ENCODE data around the gene SCNN1B.

Gene SCNN1B

GRCh38 chr16:23334950-23335349 is 32.8 kb downstream of the SCNN1B start:
- H3K79me2 ChIP-seq (ENCODE audit: insufficient read depth, low read length): no peaks in the 10 kb centered on the region
- H2AFZ ChIP-seq (ENCODE audit: low read depth, low read length, severe bottlenecking): no peak overlapping the region
- H3K9me2 ChIP-seq (replicated peaks; ENCODE audit: insufficient read depth, low read length): no peaks in the 10 kb centered on the region
- no peaks in the 10 kb centered on the region for H3K27me3 ChIP-seq (ENCODE audit: low read length)
- H3K4me2 ChIP-seq (ENCODE audit: low read depth, low read length, poor library complexity, severe bottlenecking): peak overlapping the region; percentile 73
- H4K20me1 ChIP-seq (ENCODE audit: low read depth, low read length): no peaks in the 10 kb centered on the region
- H3K9ac ChIP-seq (ENCODE audit: low read length): peak overlapping the region; percentile 51
- no peaks in the 10 kb centered on the region for H3K36me3 ChIP-seq (ENCODE audit: low read length)
- peaks cover 43% of the 10 kb centered on the region for H3F3A ChIP-seq (ENCODE audit: insufficient read depth)
- no peak for TF ChIP-seq EZH2phosphoT487 (conservative IDR thresholded peaks at IDR 0.05; ENCODE audit: low read length)
- no peak overlapping the region for H3K4me3 ChIP-seq (ENCODE audit: insufficient read depth, low read length, poor library complexity, severe bottlenecking)
- peak overlapping the region; percentile 98 for H3K27ac ChIP-seq (ENCODE audit: low read depth, low read length)
- no peaks in the 10 kb centered on the region for H3K9me3 ChIP-seq (ENCODE audit: insufficient read depth, low read length)

- H3K27me3 ChIP-seq (ENCODE audit: low read length): no peaks in the 10 kb centered on the region
- H3K79me2 ChIP-seq (ENCODE audit: insufficient read depth, low read length): no peaks in the 10 kb centered on the region
- peaks cover 43% of the 10 kb centered on the region for H3F3A ChIP-seq (ENCODE audit: insufficient read depth)
- peak overlapping the region; percentile 98 for H3K27ac ChIP-seq (ENCODE audit: low read depth, low read length)
- 0 out of 2 replicates have a peak, but pooled peaks cover 4% of the 10 kb centered on the region for H3K36me3 ChIP-seq (ENCODE audit: low read length)
- no peaks in the 10 kb centered on the region for H3K9me3 ChIP-seq (ENCODE audit: insufficient read depth, low read length)
- peak overlapping the region; percentile 73 for H3K4me2 ChIP-seq (ENCODE audit: low read depth, low read length, poor library complexity, severe bottlenecking)
- H3K9ac ChIP-seq (ENCODE audit: low read length): peak overlapping the region; percentile 51
- TF ChIP-seq CTCF (IDR thresholded peaks at IDR 0.05; ENCODE audit: insufficient read depth, low read length, poor library complexity, severe bottlenecking): no peak
- no peak for TF ChIP-seq EZH2phosphoT487 (conservative IDR thresholded peaks at IDR 0.05; ENCODE audit: low read length)
- no peaks in the 10 kb centered on the region for H4K20me1 ChIP-seq (ENCODE audit: low read depth, low read length)
- H2AFZ ChIP-seq (ENCODE audit: low read depth, low read length, severe bottlenecking): no peak overlapping the region
- no peaks in the 10 kb centered on the region for H3K9me2 ChIP-seq (replicated peaks; ENCODE audit: insufficient read depth, low read length)
- H3K4me3 ChIP-seq (ENCODE audit: insufficient read depth, low read length, poor library complexity, severe bottlenecking): no peak overlapping the region
Measured at GRCh38 chr16:23337836-23338550, 35.9 kb downstream of the SCNN1B start.

- no peak for TF ChIP-seq EZH2phosphoT487 (conservative IDR thresholded peaks at IDR 0.05; ENCODE audit: low read length)
- no peak for TF ChIP-seq CTCF (IDR thresholded peaks at IDR 0.05; ENCODE audit: insufficient read depth, low read length, poor library complexity, severe bottlenecking)
- H3K9me3 ChIP-seq (ENCODE audit: insufficient read depth, low read length): no peaks in the 10 kb centered on the region
- H3K79me2 ChIP-seq (ENCODE audit: insufficient read depth, low read length): no peaks in the 10 kb centered on the region
- 0 out of 2 replicates have a peak, but pooled peaks cover 4% of the 10 kb centered on the region for H3K36me3 ChIP-seq (ENCODE audit: low read length)
- no peaks in the 10 kb centered on the region for H3K9me2 ChIP-seq (replicated peaks; ENCODE audit: insufficient read depth, low read length)
- no peak overlapping the region for H2AFZ ChIP-seq (ENCODE audit: low read depth, low read length, severe bottlenecking)
- no peak overlapping the region for H3K9ac ChIP-seq (ENCODE audit: low read length)
- H3F3A ChIP-seq (ENCODE audit: insufficient read depth): peaks cover 34% of the 10 kb centered on the region
- H3K27ac ChIP-seq (ENCODE audit: low read depth, low read length): no peak overlapping the region
- H3K4me3 ChIP-seq (ENCODE audit: insufficient read depth, low read length, poor library complexity, severe bottlenecking): no peak overlapping the region
- H3K27me3 ChIP-seq (ENCODE audit: low read length): no peaks in the 10 kb centered on the region
- no peaks in the 10 kb centered on the region for H4K20me1 ChIP-seq (ENCODE audit: low read depth, low read length)
- no peak overlapping the region for H3K4me2 ChIP-seq (ENCODE audit: low read depth, low read length, poor library complexity, severe bottlenecking)
Measured at GRCh38 chr16:23339787-23340186, 37.7 kb downstream of the SCNN1B start.

- no peak overlapping the region for H3K27ac ChIP-seq (ENCODE audit: low read depth, low read length)
- 0 out of 2 replicates have a peak, but pooled peaks cover 4% of the 10 kb centered on the region for H3K36me3 ChIP-seq (ENCODE audit: low read length)
- H3K9me3 ChIP-seq (ENCODE audit: insufficient read depth, low read length): no peaks in the 10 kb centered on the region
- peaks cover 10% of the 10 kb centered on the region for H3F3A ChIP-seq (ENCODE audit: insufficient read depth)
- no peaks in the 10 kb centered on the region for H4K20me1 ChIP-seq (ENCODE audit: low read depth, low read length)
- H2AFZ ChIP-seq (ENCODE audit: low read depth, low read length, severe bottlenecking): no peak overlapping the region
- no peaks in the 10 kb centered on the region for H3K9me2 ChIP-seq (replicated peaks; ENCODE audit: insufficient read depth, low read length)
- no peaks in the 10 kb centered on the region for H3K27me3 ChIP-seq (ENCODE audit: low read length)
- H3K79me2 ChIP-seq (ENCODE audit: insufficient read depth, low read length): no peaks in the 10 kb centered on the region
- no peak overlapping the region for H3K4me3 ChIP-seq (ENCODE audit: insufficient read depth, low read length, poor library complexity, severe bottlenecking)
- no peak overlapping the region for H3K4me2 ChIP-seq (ENCODE audit: low read depth, low read length, poor library complexity, severe bottlenecking)
- no peak overlapping the region for H3K9ac ChIP-seq (ENCODE audit: low read length)
- TF ChIP-seq CTCF (IDR thresholded peaks at IDR 0.05; ENCODE audit: insufficient read depth, low read length, poor library complexity, severe bottlenecking): no peak
- no peak for TF ChIP-seq EZH2phosphoT487 (conservative IDR thresholded peaks at IDR 0.05; ENCODE audit: low read length)
Measured at GRCh38 chr16:23342083-23342640, 40.1 kb downstream of the SCNN1B start.
